Smooth muscle cell (in vitro differentiated cells): ENCODE results near the gene TEAD4. TPM values are rescaled to one million over a fixed set of nuclear protein-coding genes. Genes with fewer than 3 reads are reported as not detected.

Experiments used
- DNase-seq: peaks from one replicate; lab custom pipeline; 2025; ENCODE audit not compliant: unreplicated experiment; lab: John Stamatoyannopoulos, UW
- H2AFZ ChIP-seq: fragments of 200-600 bp; sonication (generic); 2 replicates; pipeline ENCODE4 v1.6.0; 2016; ENCODE audit warnings: antibody characterized with exemption, low read depth, mild to moderate bottlenecking
- H3F3A ChIP-seq: fragments of 200-600 bp; sonication (generic); 2 replicates; pipeline ENCODE4 v1.6.0; 2017; ENCODE audit warnings: antibody characterized with exemption, low read depth
- H3K27ac ChIP-seq: fragments of 200-600 bp; sonication (generic); 2 replicates; pipeline ENCODE4 v1.5.1; 2016; ENCODE audit warnings: low read depth, mild to moderate bottlenecking
- H3K27me3 ChIP-seq: fragments of 200-600 bp; sonication (generic); 2 replicates; pipeline ENCODE4 v1.6.1; 2016; ENCODE audit warnings: low read depth, mild to moderate bottlenecking
- H3K36me3 ChIP-seq: fragments of 200-600 bp; sonication (generic); 2 replicates; pipeline ENCODE4 v1.5.1; 2016; ENCODE audit warnings: low read depth
- H3K4me1 ChIP-seq: fragments of 200-600 bp; sonication (generic); 2 replicates; pipeline ENCODE4 v1.5.1; 2016; ENCODE audit warnings: low read depth
- H3K4me2 ChIP-seq: fragments of 200-600 bp; sonication (generic); 2 replicates; pipeline ENCODE4 v1.6.0; 2016; ENCODE audit warnings: mild to moderate bottlenecking
- H3K4me3 ChIP-seq: fragments of 200-600 bp; sonication (generic); 2 replicates; pipeline ENCODE4 v1.5.1; 2016; ENCODE audit warnings: mild to moderate bottlenecking
- H3K79me2 ChIP-seq: fragments of 200-600 bp; sonication (generic); 2 replicates; pipeline ENCODE4 v1.6.0; 2016; ENCODE audit warnings: low read depth, mild to moderate bottlenecking
- H3K9ac ChIP-seq: fragments of 200-600 bp; sonication (generic); 2 replicates; pipeline ENCODE4 v1.6.0; 2016; ENCODE audit warnings: low read depth
- H3K9me3 ChIP-seq: fragments of 200-600 bp; sonication (generic); replicated peaks from 2 replicates; pipeline ENCODE4 v1.5.1; 2016; ENCODE audit warnings: low read depth
- H4K20me1 ChIP-seq: fragments of 200-600 bp; sonication (generic); 2 replicates; pipeline ENCODE4 v1.6.0; 2016; ENCODE audit warnings: low read depth
- WGBS: methylation state at CpG from one replicate; pipeline ENCODE4 v1.1.7; 2016; ENCODE audit warnings: low lambda C conversion rate; 5-methylcytosine and 5-hydroxymethylcytosine counted together
- polyA plus RNA-seq: library from polyadenylated mRNA; unstranded; fragments of >200 nt; fragmentation: Nextera tagmentation; extraction: Ambion mirVana; gene quantifications from 2 replicates; pipeline ENCODE4 v1.2.1, GENCODE V29; 2016
- total RNA-seq: library from RNA; depleted of rRNA; stranded (reverse); fragments of >200 nt; gene quantifications from 2 replicates; pipeline ENCODE4 v1.2.3, GENCODE V29; 2014
- TF ChIP-seq, protein P1 (sequence below): fragments of 200-600 bp; sonication (generic); IDR thresholded peaks from 2 replicates; pipeline ENCODE4 v1.5.1; 2017; ENCODE audit warnings: borderline replicate concordance, mild to moderate bottlenecking, antibody characterized with exemption; ENCODE audit not compliant: insufficient read depth, poor library complexity, severe bottlenecking

Gene TEAD4
- total and polyA plus RNA-seq, 2 experiments from 2014 or later, result 12.0 to 14.3 TPM

DNA sequence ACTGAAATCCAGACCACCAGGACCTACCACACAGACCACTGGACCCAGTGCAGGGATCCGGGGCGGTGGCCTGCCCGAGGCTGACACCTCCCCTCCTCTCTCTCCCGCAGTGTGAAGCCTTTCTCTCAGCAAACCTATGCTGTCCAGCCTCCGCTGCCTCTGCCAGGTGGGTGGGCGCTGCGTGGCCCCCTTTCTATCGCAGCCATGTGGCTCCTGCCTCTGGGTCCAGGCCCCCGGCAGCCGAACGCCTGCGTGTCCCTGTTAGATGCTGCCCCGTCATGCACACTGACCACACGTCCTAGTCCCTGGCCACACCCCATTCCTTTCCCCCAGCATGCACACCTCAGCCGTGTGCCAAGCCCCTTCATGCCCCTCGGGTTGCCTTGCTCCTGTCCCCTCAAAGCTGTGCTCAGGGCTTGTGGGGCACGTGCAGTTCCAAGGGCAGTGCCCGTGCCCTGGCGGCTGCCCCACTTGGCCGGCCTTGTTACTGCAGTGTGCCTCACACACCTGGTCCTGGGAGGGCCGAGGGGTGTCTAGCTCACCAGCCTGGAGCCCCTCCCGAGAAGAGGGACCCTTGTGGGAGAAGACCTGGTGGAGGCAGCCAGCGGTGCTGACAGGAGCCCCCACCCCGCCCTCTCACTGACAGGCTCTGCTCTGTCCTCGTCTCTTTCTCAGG is 59.9 kb downstream of the TEAD4 start:
- Histone ChIP-seq H3K4me1 (no peaks in the 10 kb centered on the region), H3K9ac (no peak overlapping the region), H2AFZ (no peak overlapping the region), H3K4me2 (no peak overlapping the region), H3K4me3 (no peak overlapping the region), H3K27ac (no peak overlapping the region), H3K79me2 (no peaks in the 10 kb centered on the region), H3K9me3 (no peaks in the 10 kb centered on the region), H3F3A (no peaks in the 10 kb centered on the region), H3K27me3 (no peaks in the 10 kb centered on the region), H3K36me3 (no peaks in the 10 kb centered on the region), H4K20me1 (no peaks in the 10 kb centered on the region)
- no peak for DNase-seq
- WGBS, result 93% methylated on average over 24 of the region's 25 CpGs
- TF ChIP-seq, protein P1, sequence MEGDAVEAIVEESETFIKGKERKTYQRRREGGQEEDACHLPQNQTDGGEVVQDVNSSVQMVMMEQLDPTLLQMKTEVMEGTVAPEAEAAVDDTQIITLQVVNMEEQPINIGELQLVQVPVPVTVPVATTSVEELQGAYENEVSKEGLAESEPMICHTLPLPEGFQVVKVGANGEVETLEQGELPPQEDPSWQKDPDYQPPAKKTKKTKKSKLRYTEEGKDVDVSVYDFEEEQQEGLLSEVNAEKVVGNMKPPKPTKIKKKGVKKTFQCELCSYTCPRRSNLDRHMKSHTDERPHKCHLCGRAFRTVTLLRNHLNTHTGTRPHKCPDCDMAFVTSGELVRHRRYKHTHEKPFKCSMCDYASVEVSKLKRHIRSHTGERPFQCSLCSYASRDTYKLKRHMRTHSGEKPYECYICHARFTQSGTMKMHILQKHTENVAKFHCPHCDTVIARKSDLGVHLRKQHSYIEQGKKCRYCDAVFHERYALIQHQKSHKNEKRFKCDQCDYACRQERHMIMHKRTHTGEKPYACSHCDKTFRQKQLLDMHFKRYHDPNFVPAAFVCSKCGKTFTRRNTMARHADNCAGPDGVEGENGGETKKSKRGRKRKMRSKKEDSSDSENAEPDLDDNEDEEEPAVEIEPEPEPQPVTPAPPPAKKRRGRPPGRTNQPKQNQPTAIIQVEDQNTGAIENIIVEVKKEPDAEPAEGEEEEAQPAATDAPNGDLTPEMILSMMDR, result no peak

DNA sequence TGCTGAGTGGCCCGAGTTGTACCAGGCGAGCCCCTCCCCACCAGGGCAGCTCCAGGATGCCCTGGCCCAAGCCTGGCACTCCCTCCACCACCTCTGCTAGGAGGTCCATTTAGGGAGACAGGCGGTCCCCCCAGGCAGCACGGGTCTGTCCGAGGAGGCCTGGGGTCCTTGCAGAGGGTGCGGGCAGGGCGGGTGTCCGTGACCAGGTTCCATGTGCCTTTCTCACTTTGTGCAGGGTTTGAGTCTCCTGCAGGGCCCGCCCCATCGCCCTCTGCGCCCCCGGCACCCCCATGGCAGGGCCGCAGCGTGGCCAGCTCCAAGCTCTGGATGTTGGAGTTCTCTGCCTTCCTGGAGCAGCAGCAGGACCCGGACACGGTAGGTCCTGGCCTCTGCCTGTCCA is 61.2 kb downstream of the TEAD4 start:
- H3K9me3 ChIP-seq, result no peaks in the 10 kb centered on the region
- no peaks in the 10 kb centered on the region for H3K4me1 ChIP-seq
- no peak overlapping the region for H3K27ac ChIP-seq
- TF ChIP-seq, protein P1, result no peak
- no peaks in the 10 kb centered on the region for H3K27me3 ChIP-seq
- H2AFZ ChIP-seq, result no peak overlapping the region
- DNase-seq, result no peak
- H3K4me3 ChIP-seq, result no peak overlapping the region
- no peak overlapping the region for H3K9ac ChIP-seq
- no peaks in the 10 kb centered on the region for H4K20me1 ChIP-seq
- H3K4me2 ChIP-seq, result no peak overlapping the region
- no peaks in the 10 kb centered on the region for H3K79me2 ChIP-seq
- WGBS, result 97% methylated on average over 15 of the region's 16 CpGs
- no peaks in the 10 kb centered on the region for H3F3A ChIP-seq
- H3K36me3 ChIP-seq, result no peaks in the 10 kb centered on the region

DNA sequence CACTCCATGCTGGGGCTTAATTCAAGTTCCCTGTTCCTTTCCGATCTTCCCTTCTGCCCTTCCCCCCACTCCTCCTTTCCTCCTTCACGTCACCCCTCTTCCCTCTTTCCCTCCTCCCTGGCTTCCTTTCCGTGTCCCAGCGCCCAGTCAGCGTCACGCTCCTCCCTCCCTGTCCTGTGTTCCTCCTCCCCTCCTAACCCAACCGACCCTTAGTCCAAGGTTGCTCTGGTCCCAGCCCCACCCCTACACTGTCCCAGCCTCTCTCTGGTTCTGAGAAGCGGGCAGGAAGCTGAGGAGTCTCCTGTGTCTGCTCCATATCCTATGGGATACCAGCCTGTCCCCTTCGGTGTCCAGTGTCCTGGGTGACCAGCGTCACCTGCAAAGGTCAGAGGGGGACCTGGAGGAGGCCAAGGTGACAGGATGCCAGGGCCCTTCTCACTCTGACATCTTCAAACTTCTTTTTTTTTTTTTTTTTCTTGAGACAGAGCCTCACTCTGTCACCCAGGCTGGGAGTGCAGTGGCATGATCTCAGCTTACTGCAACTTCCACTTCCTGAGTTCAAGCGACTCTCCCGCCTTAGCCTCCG is 61.7 kb downstream of the TEAD4 start:
- Histone ChIP-seq H3K79me2 (no peaks in the 10 kb centered on the region), H3K27ac (no peak overlapping the region), H3K27me3 (no peaks in the 10 kb centered on the region), H3K9me3 (no peaks in the 10 kb centered on the region), H3K4me2 (no peak overlapping the region), H3K4me3 (no peak overlapping the region), H3F3A (no peaks in the 10 kb centered on the region), H3K9ac (no peak overlapping the region), H4K20me1 (no peaks in the 10 kb centered on the region), H3K4me1 (no peaks in the 10 kb centered on the region), H3K36me3 (no peaks in the 10 kb centered on the region), H2AFZ (no peak overlapping the region)
- TF ChIP-seq, protein P1, result no peak
- DNase-seq, result no peak
- 96% methylated on average over 13 of the region's 13 CpGs for WGBS

DNA sequence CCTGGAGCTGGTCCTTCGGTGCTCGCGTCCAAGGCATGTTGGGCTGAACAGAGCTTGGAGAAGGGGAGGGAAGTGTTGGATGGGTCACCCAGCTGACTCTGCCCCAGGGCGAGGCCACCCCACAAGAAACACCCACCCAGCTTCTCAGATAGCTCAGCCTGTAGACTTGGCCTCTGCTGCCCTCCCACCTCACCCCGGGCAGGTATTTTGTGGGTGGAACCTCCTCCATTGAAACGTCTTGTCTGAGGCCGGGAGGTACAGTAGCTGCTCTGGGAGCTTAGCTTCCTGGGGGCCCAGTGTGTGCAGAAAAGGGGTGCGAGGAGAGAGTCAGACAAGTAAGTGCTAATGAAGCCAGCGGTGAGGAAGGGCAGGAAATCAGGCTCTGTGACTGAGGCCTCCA is 63.2 kb downstream of the TEAD4 start:
- Histone ChIP-seq H3K9me3 (no peaks in the 10 kb centered on the region), H3K4me3 (no peak overlapping the region), H2AFZ (no peak overlapping the region), H3K9ac (no peak overlapping the region), H4K20me1 (no peaks in the 10 kb centered on the region), H3K27ac (no peak overlapping the region), H3K79me2 (no peaks in the 10 kb centered on the region), H3K36me3 (no peaks in the 10 kb centered on the region), H3F3A (no peaks in the 10 kb centered on the region), H3K27me3 (no peaks in the 10 kb centered on the region), H3K4me1 (no peaks in the 10 kb centered on the region), H3K4me2 (no peak overlapping the region)
- TF ChIP-seq, protein P1, result no peak
- DNase-seq, result no peak
- 94% methylated on average over 9 of the region's 9 CpGs for WGBS
